ENCODE results near the gene NOC3L. TPM values are rescaled to one million over a fixed set of nuclear protein-coding genes. Genes with fewer than 3 reads are reported as not detected.
A peak's percentile ranks its signal among the peaks of the same experiment; 100 is the strongest.
"Not testable (repeated sequence)": the region's sequence is repeated elsewhere in the genome, so short reads cannot be mapped to it uniquely, and the experiment has no call there.

Gene NOC3L
- total RNA-seq, 6 donors from 2014 or later, result 5.4 to 20.5 (median 15.7) TPM

GRCh38 chr10:94402204-94402842 is 39.6 kb upstream of the NOC3L start, which contains the start of gene TBC1D12:
TBC1D12 (plus strand) TSS chr10:94402541; CDS start chr10:94402614, 73 bp downstream.
- H3K27me3 ChIP-seq, result no peaks in the 10 kb centered on the region
- ATAC-seq (ENCODE audit: low FRiP score in 2 of 2), result peak; percentile 97
- WGBS, 2 donors, result 0 to 1% methylated on average over 7 to 21 of the region's 56 CpGs

DNA sequence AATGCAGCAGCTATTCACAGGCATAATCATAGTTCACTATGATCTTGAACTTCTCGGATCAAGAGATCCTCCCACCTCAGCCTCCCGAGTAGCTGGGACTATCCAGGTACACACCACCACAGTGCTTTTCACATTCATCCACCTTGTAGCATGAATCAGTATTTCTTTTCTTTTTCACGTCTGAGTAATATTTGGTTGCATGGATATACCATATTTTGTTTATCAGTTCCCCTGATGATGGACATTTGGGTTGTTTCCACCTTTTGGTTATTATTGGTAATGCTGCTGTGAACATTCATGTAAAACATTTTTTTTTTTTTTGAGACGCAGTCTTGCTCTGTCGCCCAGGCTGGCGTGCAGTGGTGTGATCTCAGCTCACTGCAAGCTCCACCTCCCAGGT is 36.0 kb upstream of the NOC3L start:
- Histone ChIP-seq H3K4me1 (peaks cover 0 to 4% (median 0%) of the 10 kb centered on the region in 4 donors), H3K27me3 (no peaks in the 10 kb centered on the region), H3K4me3 (no peak overlapping the region), H3K27ac (no peak overlapping the region), H3K36me3 (no peaks in the 10 kb centered on the region), H3K9me3 (no peaks in the 10 kb centered on the region)
- TF ChIP-seq POLR2A (IDR thresholded peaks at IDR 0.05), result no peak
- no peak for TF ChIP-seq POLR2AphosphoS5 (IDR thresholded peaks at IDR 0.05)
- TF ChIP-seq EP300 (IDR thresholded peaks at IDR 0.05), result no peak
- no peak for TF ChIP-seq CTCF (IDR thresholded peaks at IDR 0.05)
- no peak for DNase-seq
- WGBS, 2 donors, result 87 to 92% methylated on average over 6 of the region's 6 CpGs
- ATAC-seq (ENCODE audit: low FRiP score in 2 of 2), result no peak

More at GRCh38 chr10:94402204-94402842, 39.6 kb upstream of the NOC3L start, which contains the start of gene TBC1D12:
- peak within 1 kb of the TSS; percentile 74 to 88 (median 86) for H3K4me3 ChIP-seq
- no peaks in the 10 kb centered on the region for H3K36me3 ChIP-seq
- TF ChIP-seq POLR2A (IDR thresholded peaks at IDR 0.05) (peak in 3 of 4 donors; percentile 57 to 80 (median 62)), EP300 (IDR thresholded peaks at IDR 0.05) (peak in 1 of 4 donors; percentile 2), POLR2AphosphoS5 (IDR thresholded peaks at IDR 0.05) (peak; percentile 31 to 85), CTCF (IDR thresholded peaks at IDR 0.05) (peak in 1 of 6 experiments; percentile 7)
- peaks cover 9 to 18% (median 15%) of the 10 kb centered on the region in 4 donors for H3K4me1 ChIP-seq
- H3K27ac ChIP-seq, result peak within 1 kb of the TSS; percentile 85 to 96 (median 94)
- peak; percentile 96 to 98 for DNase-seq
- H3K9me3 ChIP-seq, result no peaks in the 10 kb centered on the region

- no peak for ATAC-seq (ENCODE audit: low FRiP score in 2 of 2)
- Histone ChIP-seq H3K4me3 (no peak overlapping the region), H3K4me1 (peaks cover 0 to 4% (median 0%) of the 10 kb centered on the region in 4 donors), H3K9me3 (no peaks in the 10 kb centered on the region), H3K27ac (no peak overlapping the region), H3K27me3 (no peaks in the 10 kb centered on the region), H3K36me3 (no peaks in the 10 kb centered on the region)
- TF ChIP-seq POLR2A (IDR thresholded peaks at IDR 0.05) (no peak), EP300 (IDR thresholded peaks at IDR 0.05) (no peak), CTCF (IDR thresholded peaks at IDR 0.05) (no peak), POLR2AphosphoS5 (IDR thresholded peaks at IDR 0.05) (no peak)
- DNase-seq, result no peak
- WGBS, 2 donors, result 58 to 65% methylated on average over 12 of the region's 12 CpGs
Observed at GRCh38 chr10:94397549-94398370, 35.0 kb upstream of the NOC3L start.

DNA sequence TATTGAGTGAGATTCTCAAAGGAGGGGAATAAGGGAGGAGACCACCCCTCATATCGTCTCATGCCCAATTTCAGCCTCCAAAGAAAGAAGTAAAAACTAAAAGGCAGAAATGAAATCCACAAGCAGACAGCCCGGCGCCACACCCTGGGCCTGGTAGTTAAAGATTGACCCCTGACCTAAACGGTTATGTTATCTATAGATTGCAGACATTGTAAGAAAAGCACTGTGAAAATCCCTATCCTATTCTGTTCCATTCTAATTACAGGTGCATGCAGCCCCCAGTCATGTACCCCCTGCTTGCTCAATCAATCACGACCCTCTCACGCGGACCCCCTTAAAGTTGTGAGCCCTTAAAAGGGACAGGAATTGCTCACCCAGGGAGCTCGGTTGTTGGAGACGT is 29.4 kb upstream of the NOC3L start:
- 84 to 92% methylated on average over 9 of the region's 9 CpGs for WGBS, 2 donors
- not testable (repeated sequence) for H3K4me1 ChIP-seq; H3K4me3 ChIP-seq; H3K27ac ChIP-seq; H3K27me3 ChIP-seq; ATAC-seq (ENCODE audit: low FRiP score in 2 of 2); DNase-seq; H3K9me3 ChIP-seq; H3K36me3 ChIP-seq

DNA sequence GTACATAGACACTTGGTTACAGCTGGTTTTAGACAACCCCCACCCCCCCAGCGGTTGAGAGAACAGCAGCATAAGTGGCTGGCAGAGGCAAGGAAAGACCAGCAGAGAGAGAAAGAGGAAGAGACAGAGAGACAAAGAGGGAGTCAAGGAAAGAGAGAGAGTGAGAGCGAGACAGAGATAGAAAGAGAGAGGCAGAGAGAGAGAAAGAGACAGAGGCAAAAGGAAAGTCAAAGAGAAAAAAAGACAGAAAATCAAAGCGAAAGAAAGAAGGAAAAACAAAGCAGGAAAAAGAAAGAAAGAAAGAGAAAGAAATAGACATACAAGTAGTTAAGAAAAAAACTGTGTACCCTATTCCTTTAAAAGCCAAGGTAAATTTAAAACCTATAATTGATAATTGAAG is 23.0 kb upstream of the NOC3L start:
- ATAC-seq (ENCODE audit: low FRiP score in 2 of 2); H3K36me3 ChIP-seq; H3K27me3 ChIP-seq; H3K4me3 ChIP-seq; DNase-seq; H3K9me3 ChIP-seq; H3K4me1 ChIP-seq; H3K27ac ChIP-seq: not testable (repeated sequence)
- 94% methylated on average over 3 of the region's 3 CpGs for WGBS, 2 donors
